Bronchial epithelial cell (primary cell): Measurements from ENCODE around the gene LRRTM2. TPM values are rescaled to one million over a fixed set of nuclear protein-coding genes. Genes with fewer than 3 reads are reported as not detected.

ENCODE experiments used
- DNase-seq: peaks from one replicate; pipeline ENCODE4 v3.0.0-alpha.2; 2010; ENCODE audit warnings: low read depth
- FAIRE-seq: peaks from 2 replicates; lab custom pipeline; 2011; peaks lifted over from hg19 to GRCh38; lab: Jason Lieb, UNC
- H3K27me3 ChIP-seq: 2 replicates; pipeline ENCODE4 v1.5.1; 2011; ENCODE audit warnings: low read length; ENCODE audit not compliant: control insufficient read depth, insufficient read depth
- H3K36me3 ChIP-seq: 2 replicates; pipeline ENCODE4 v1.5.1; 2011; ENCODE audit warnings: low read length; ENCODE audit not compliant: control insufficient read depth, insufficient read depth
- H3K4me3 ChIP-seq: 2 replicates; pipeline ENCODE4 v1.5.1; 2011; ENCODE audit warnings: mild to moderate bottlenecking, low read depth, low read length, control low read depth
- CTCF ChIP-seq: IDR thresholded peaks from 2 replicates; pipeline ENCODE4 v1.5.1; 2011; ENCODE audit warnings: mild to moderate bottlenecking, moderate library complexity, low read length, control low read depth, inconsistent platforms; ENCODE audit not compliant: insufficient read depth, severe bottlenecking
- total RNA-seq: library from RNA; depleted of rRNA; stranded (reverse); fragments of >200 nt; gene quantifications from 2 replicates; pipeline ENCODE4 v1.2.1, GENCODE V29; 2014

The LRRTM2 gene
- total RNA-seq, 1 donor from 2014 or later = not detected

DNA sequence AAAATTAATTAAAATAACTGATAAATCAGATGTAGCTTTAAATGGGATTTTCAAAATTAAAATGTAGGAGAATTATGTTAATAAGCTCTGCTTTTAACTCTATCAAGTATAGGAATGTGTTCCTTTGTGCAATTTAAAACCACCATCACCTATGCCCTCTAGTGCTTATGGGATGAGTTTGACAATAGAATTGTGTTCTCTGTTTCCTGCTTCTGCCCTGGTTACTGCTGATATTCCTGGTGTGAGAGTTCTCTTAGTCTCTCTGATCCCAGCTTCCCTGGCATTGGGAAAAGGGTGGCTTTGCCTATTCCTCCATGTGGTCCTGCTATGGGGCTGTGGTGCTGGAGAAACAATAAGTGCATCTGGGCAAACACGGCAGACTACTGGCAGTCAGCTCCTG is 8.1 kb downstream of the LRRTM2 start:
- DNase-seq (no peak), FAIRE-seq (no peak)
- Histone ChIP-seq H3K27me3 (no peaks in the 10 kb centered on the region), H3K4me3 (no peak overlapping the region), H3K36me3 (no peaks in the 10 kb centered on the region)
- TF ChIP-seq CTCF = no peak

DNA sequence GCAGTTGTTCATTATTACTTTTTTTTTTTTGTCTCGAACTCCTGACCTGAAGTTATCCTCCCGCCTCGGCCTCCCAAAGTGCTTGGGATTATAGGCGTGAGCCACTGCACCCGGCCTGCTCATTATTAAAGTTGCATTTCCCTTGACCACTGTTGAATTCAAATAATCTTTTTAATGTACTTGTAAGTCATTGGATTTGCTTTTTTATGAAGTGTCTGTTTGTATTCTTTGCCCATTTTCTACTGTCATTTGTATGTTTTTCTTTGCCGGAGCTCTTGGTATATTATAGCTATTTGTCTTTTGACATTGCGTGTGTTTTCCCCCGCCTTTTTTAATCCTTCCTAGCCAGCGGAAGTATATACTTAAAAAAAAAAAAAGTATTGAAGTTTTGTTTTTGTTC is 22.0 kb downstream of the LRRTM2 start:
- H3K27me3 ChIP-seq = no peaks in the 10 kb centered on the region
- TF ChIP-seq CTCF = no peak
- no peak for DNase-seq
- FAIRE-seq = no peak
- no peaks in the 10 kb centered on the region for H3K36me3 ChIP-seq
- H3K4me3 ChIP-seq = no peak overlapping the region

- Histone ChIP-seq H3K36me3 (no peaks in the 10 kb centered on the region), H3K4me3 (no peak overlapping the region), H3K27me3 (no peaks in the 10 kb centered on the region)
- no peak for TF ChIP-seq CTCF
- FAIRE-seq = peak; percentile 18
- DNase-seq = peak; percentile 62
Observed at GRCh38 chr5:138850865-138851435, 24.2 kb downstream of the LRRTM2 start.

DNA sequence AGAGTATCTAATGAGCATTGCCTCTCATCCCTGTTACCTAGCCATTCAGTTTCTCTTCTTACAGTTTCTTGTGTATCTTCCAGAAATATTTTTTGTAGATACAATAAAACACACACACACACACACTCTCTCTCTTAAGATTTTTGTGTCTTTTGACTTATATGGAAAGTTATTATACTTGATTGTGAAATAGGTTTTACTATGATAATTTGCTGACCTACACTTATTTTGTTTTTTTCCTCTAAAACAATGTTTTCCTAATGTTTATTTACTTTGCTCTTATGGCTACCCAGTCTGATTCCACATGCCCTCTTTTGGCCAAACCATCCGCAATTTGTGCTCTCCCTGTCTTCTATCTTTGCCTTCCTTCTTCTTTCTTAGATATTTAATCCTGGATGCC is 25.3 kb downstream of the LRRTM2 start:
- no peaks in the 10 kb centered on the region for H3K36me3 ChIP-seq
- no peak for FAIRE-seq
- no peak for TF ChIP-seq CTCF
- no peaks in the 10 kb centered on the region for H3K27me3 ChIP-seq
- H3K4me3 ChIP-seq = no peak overlapping the region
- DNase-seq = no peak

GRCh38 chr5:138849439-138849838 is 25.7 kb downstream of the LRRTM2 start:
- no peak for TF ChIP-seq CTCF
- no peak for FAIRE-seq
- no peaks in the 10 kb centered on the region for H3K36me3 ChIP-seq

More at GRCh38 chr5:138849439-138849838, 25.7 kb downstream of the LRRTM2 start:
- no peak overlapping the region for H3K4me3 ChIP-seq
- no peak for DNase-seq
- no peaks in the 10 kb centered on the region for H3K27me3 ChIP-seq
